SK-N-SH (cell line): Measurements from ENCODE around the gene IGFL1.

ENCODE experiments used
- NRF1 ChIP-seq: IDR thresholded peaks from 2 replicates; pipeline ENCODE4 v1.6.1; 2012; ENCODE audit warnings: low read depth, mild to moderate bottlenecking, low read length
- SIN3A ChIP-seq: IDR thresholded peaks from 2 replicates; pipeline ENCODE4 v1.6.1; 2012; ENCODE audit warnings: low read depth, mild to moderate bottlenecking, low read length, moderate library complexity, borderline replicate concordance
- TF ChIP-seq, protein P1 (sequence below): IDR thresholded peaks from 2 replicates; pipeline ENCODE4 v1.6.1; 2012; ENCODE audit warnings: mild to moderate bottlenecking, low read depth, low read length, moderate library complexity
- TF ChIP-seq, protein P2 (sequence below): fragments of 150-350 bp; IDR thresholded peaks from 2 replicates; pipeline ENCODE4 v1.6.1; 2016; ENCODE audit warnings: mild to moderate bottlenecking, low read depth, low read length

DNA sequence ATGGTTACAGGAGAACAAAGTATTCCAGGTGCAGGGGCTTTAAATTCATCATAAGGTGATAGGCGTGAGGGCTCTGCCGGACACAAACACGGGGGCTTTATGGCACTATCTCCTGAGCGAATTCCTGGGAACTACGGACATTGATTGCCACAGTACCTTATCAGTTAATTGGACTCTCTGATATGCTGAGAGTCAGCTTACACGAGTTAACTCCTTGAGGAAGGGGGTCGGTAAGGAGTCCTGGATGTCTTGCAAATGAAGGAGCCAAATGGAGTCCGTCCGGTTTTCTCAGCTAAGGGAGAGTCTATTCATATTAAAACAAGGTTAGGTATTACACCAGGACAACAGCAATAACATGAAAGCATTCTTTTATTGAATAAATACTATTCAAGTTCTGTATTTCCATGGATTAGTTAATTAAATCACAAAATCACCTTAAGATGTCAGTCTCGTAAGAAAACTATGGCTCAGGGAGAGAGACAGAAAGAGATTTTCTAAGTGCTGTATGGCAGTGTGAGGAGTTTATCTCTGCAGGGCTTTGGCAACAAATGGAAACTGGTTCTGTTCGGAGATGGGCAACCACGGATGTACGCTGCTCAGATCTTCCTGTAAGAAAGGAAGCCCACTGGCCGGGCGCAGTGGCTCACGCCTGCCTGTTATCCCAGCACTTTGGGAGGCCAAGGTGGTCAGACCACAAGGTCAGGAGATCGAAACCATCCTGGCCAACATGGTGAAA, 41.1 kb downstream of the IGFL1 start:
- TF ChIP-seq, protein P1, sequence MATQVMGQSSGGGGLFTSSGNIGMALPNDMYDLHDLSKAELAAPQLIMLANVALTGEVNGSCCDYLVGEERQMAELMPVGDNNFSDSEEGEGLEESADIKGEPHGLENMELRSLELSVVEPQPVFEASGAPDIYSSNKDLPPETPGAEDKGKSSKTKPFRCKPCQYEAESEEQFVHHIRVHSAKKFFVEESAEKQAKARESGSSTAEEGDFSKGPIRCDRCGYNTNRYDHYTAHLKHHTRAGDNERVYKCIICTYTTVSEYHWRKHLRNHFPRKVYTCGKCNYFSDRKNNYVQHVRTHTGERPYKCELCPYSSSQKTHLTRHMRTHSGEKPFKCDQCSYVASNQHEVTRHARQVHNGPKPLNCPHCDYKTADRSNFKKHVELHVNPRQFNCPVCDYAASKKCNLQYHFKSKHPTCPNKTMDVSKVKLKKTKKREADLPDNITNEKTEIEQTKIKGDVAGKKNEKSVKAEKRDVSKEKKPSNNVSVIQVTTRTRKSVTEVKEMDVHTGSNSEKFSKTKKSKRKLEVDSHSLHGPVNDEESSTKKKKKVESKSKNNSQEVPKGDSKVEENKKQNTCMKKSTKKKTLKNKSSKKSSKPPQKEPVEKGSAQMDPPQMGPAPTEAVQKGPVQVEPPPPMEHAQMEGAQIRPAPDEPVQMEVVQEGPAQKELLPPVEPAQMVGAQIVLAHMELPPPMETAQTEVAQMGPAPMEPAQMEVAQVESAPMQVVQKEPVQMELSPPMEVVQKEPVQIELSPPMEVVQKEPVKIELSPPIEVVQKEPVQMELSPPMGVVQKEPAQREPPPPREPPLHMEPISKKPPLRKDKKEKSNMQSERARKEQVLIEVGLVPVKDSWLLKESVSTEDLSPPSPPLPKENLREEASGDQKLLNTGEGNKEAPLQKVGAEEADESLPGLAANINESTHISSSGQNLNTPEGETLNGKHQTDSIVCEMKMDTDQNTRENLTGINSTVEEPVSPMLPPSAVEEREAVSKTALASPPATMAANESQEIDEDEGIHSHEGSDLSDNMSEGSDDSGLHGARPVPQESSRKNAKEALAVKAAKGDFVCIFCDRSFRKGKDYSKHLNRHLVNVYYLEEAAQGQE, result no peak
- TF ChIP-seq, protein P2, sequence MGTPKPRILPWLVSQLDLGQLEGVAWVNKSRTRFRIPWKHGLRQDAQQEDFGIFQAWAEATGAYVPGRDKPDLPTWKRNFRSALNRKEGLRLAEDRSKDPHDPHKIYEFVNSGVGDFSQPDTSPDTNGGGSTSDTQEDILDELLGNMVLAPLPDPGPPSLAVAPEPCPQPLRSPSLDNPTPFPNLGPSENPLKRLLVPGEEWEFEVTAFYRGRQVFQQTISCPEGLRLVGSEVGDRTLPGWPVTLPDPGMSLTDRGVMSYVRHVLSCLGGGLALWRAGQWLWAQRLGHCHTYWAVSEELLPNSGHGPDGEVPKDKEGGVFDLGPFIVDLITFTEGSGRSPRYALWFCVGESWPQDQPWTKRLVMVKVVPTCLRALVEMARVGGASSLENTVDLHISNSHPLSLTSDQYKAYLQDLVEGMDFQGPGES, result no peak
- TF ChIP-seq SIN3A, result no peak
- no peak for TF ChIP-seq NRF1
